B cell (primary cell): ENCODE data around the gene ZBTB16. TPM values are rescaled to one million over a fixed set of nuclear protein-coding genes. Genes with fewer than 3 reads are reported as not detected.

Experiments used
- ATAC-seq: fragments of 200-7000 bp; cut with Tn5 transposase; one replicate; pipeline ENCODE4 v1.10.0; 2021; ENCODE audit warnings: low read depth, mild to moderate bottlenecking, moderate number of reproducible peaks, moderate library complexity
- CTCF ChIA-PET: fragments of 350-600 bp; sonication (Branson Sonifier 250); formaldehyde crosslinking; loops from one replicate; lab custom pipeline; 2021; ENCODE audit warnings: antibody characterized with exemption, inconsistent platforms; lab: Charles Lee
- POLR2A ChIA-PET: fragments of 350-600 bp; sonication (Branson Sonifier 250); formaldehyde crosslinking; loops from one replicate; lab custom pipeline; 2021; ENCODE audit warnings: antibody characterized with exemption; lab: Charles Lee
- DNase-seq: peaks from one replicate; pipeline ENCODE4 v3.0.0; 2013
- H2AFZ ChIP-seq: 2 replicates; pipeline ENCODE4 v1.6.1; 2012; ENCODE audit warnings: mild to moderate bottlenecking, low read depth, low read length; ENCODE audit not compliant: insufficient read depth, poor library complexity, severe bottlenecking
- H3K27ac ChIP-seq, 2 donors: 1 replicate in 1 of 2; 2 replicates in 1 of 2; pipeline ENCODE4 v1.5.1; 2012 to 2013; ENCODE audit warnings: low read length in 2 of 2, mild to moderate bottlenecking in 2 of 2, moderate library complexity in 1 of 2
- H3K27me3 ChIP-seq, 4 experiments: fragments of 200-600 bp in 1 of 4; sonication (generic) in 1 of 4; replicated peaks in 1 of 4; 1 replicate in 2 of 4; 2 replicates in 2 of 4; pipeline versions ENCODE4 v1.6.1 to v1.7.0; 2013 to 2016; ENCODE audit warnings: low read length in 3 of 4, mild to moderate bottlenecking in 2 of 4, mixed read lengths in 1 of 4, moderate library complexity in 1 of 4; ENCODE audit not compliant: insufficient read depth in 4 of 4, control insufficient read depth in 3 of 4; ENCODE audit errors: control extremely low read depth in 1 of 4
- H3K36me3 ChIP-seq, 2 experiments: replicated peaks in 1 of 2; 1 replicate in 1 of 2; 2 replicates in 1 of 2; pipeline versions ENCODE4 v1.6.1 to v1.7.1; 2013; ENCODE audit warnings: low read length in 1 of 2; ENCODE audit not compliant: insufficient read depth in 2 of 2, control insufficient read depth in 1 of 2; ENCODE audit errors: control extremely low read depth in 1 of 2, extremely low read depth in 1 of 2
- H3K4me1 ChIP-seq, 2 donors: fragments of 200-600 bp in 1 of 2; sonication (generic) in 1 of 2; 1 replicate in 1 of 2; 2 replicates in 1 of 2; pipeline versions ENCODE4 v1.5.1 to v1.6.1; 2013 to 2017; ENCODE audit warnings: low read length in 2 of 2; ENCODE audit not compliant: control insufficient read depth in 2 of 2, insufficient read depth in 2 of 2
- H3K4me2 ChIP-seq: replicated peaks from 2 replicates; pipeline ENCODE3; 2012; ENCODE audit warnings: mild to moderate bottlenecking, low read depth, low read length; ENCODE audit not compliant: poor library complexity, severe bottlenecking
- H3K4me3 ChIP-seq, 5 experiments: fragments of 200-600 bp in 1 of 5; sonication (generic) in 1 of 5; 1 replicate in 3 of 5; 2 replicates in 2 of 5; pipeline versions ENCODE4 v1.5.1 to v1.7.0; 2011 to 2016; ENCODE audit warnings: low read length in 4 of 5, mild to moderate bottlenecking in 4 of 5, low read depth in 2 of 5, control low read depth in 1 of 5, moderate library complexity in 1 of 5; ENCODE audit not compliant: insufficient read depth in 1 of 5; ENCODE audit errors: control extremely low read depth in 1 of 5, extremely low read depth in 1 of 5
- H3K79me2 ChIP-seq: fragments of 200-600 bp; sonication (generic); one replicate; pipeline ENCODE4 v1.6.0; 2016; ENCODE audit warnings: low read length; ENCODE audit not compliant: control insufficient read depth, insufficient read depth
- H3K9ac ChIP-seq: fragments of 200-600 bp; sonication (generic); 2 replicates; pipeline ENCODE4 v1.6.1; 2017; ENCODE audit warnings: mild to moderate bottlenecking, low read length, moderate library complexity
- H3K9me3 ChIP-seq, 3 donors: one replicate each; pipeline versions ENCODE4 v1.6.1 to v1.7.1; 2013; ENCODE audit warnings: low read length in 2 of 3; ENCODE audit not compliant: control insufficient read depth in 2 of 3, insufficient read depth in 1 of 3; ENCODE audit errors: control extremely low read depth in 1 of 3
- H4K20me1 ChIP-seq: 2 replicates; pipeline ENCODE4 v1.6.0; 2012; ENCODE audit warnings: mild to moderate bottlenecking, low read length; ENCODE audit not compliant: insufficient read depth, control insufficient read depth, poor library complexity, severe bottlenecking
- H3K27ac Mint-ChIP-seq: one replicate; pipeline ENCODE4 v1.8.0; 2021; ENCODE audit warnings: mixed read lengths
- H3K27me3 Mint-ChIP-seq: one replicate; pipeline ENCODE4 v1.8.0; 2021; ENCODE audit warnings: mixed read lengths
- H3K4me1 Mint-ChIP-seq: one replicate; pipeline ENCODE4 v1.8.0; 2021; ENCODE audit warnings: mixed read lengths
- H3K4me3 Mint-ChIP-seq: one replicate; pipeline ENCODE4 v1.8.0; 2021; ENCODE audit warnings: mixed read lengths
- H3K9me3 Mint-ChIP-seq: one replicate; pipeline ENCODE4 v1.8.0; 2022; ENCODE audit warnings: mixed read lengths; ENCODE audit not compliant: insufficient read depth
- CTCF ChIP-seq: fragments of 200-600 bp; IDR thresholded peaks from one replicate; pipeline ENCODE4 v1.8.0; 2022; ENCODE audit warnings: antibody characterized with exemption, mild to moderate bottlenecking
- EZH2 ChIP-seq: IDR thresholded peaks from 2 replicates; pipeline ENCODE4 v1.6.1; 2012; ENCODE audit warnings: borderline replicate concordance, low read depth, mild to moderate bottlenecking, moderate library complexity, low read length; ENCODE audit not compliant: insufficient read depth, poor library complexity, severe bottlenecking
- WGBS: methylation state at CpG from one replicate; pipeline ENCODE4 v1.1.5; 2013; ENCODE audit warnings: missing lambda C conversion rate; ENCODE audit not compliant: insufficient coverage; 5-methylcytosine and 5-hydroxymethylcytosine counted together
- intact Hi-C: fragments of 100-400 bp; cut with micrococcal nuclease; formaldehyde crosslinking; loops from one replicate; pipeline ENCODE4 v1.10.0; 2022
- polyA plus RNA-seq: library from polyadenylated mRNA; depleted of rRNA; stranded (reverse); fragments of >200 nt; gene quantifications from 2 replicates; pipeline ENCODE4 v1.2.3, GENCODE V29; 2012
- total RNA-seq, 2 donors: library from RNA; stranded (reverse); fragments of 120-200 nt in 1 of 2; gene quantifications; 1 replicate in 1 of 2; 2 replicates in 1 of 2; pipeline versions ENCODE4 v1.2.3 to v1.2.4, GENCODE V29; 2013 to 2022

Gene ZBTB16
- total and polyA plus RNA-seq, 2 donors (not counting 1 experiment from before 2014, with no cell fraction given), result 16.0 to 20.6 TPM

DNA sequence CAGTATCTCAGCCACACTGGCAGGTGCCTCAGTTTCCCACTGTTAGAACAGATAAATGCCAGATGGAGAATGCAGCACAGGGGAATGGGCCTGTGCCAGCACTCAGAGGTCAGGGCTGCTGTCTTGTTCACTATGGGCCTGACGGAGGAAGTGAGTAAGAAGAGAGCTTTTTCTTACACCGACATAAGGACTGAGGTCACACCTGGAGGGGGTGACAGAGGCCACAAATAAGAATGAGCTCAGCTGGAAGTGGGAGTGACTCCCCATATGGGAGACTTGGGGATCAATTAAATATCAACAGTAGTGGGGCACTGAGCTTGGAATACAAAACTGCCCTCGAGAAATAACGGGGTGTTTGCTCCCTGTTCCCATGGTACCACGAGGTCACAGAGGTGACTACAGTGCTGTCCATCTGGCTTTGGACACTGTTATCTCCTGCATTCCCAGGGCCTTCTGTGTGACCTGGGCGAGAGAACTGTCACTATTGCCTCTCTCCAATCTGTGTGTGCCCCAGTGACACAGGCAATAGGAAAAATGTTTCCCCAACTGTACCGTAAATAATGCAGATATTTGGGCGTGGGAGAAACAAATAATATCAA lies 142.6 kb downstream of the ZBTB16 start:
- no peak for TF ChIP-seq EZH2
- TF ChIP-seq CTCF, result no peak
- WGBS, result 81% methylated on average over 5 of the region's 8 CpGs
- Mint-ChIP-seq H3K4me1 (peaks cover 12% of the 10 kb centered on the region), H3K27ac (no peak overlapping the region), H3K27me3 (peaks cover 3% of the 10 kb centered on the region), H3K4me3 (no peak overlapping the region), H3K9me3 (no peaks in the 10 kb centered on the region)
- no peak for ATAC-seq
- POLR2A ChIA-PET, result no interaction called here
- no peak overlapping the region for H2AFZ ChIP-seq
- H3K4me1 ChIP-seq, result peaks cover 3 to 9% of the 10 kb centered on the region in 2 donors
- no peaks in the 10 kb centered on the region for H3K9me3 ChIP-seq
- H4K20me1 ChIP-seq, result no peaks in the 10 kb centered on the region
- H3K79me2 ChIP-seq, result no peaks in the 10 kb centered on the region
- H3K4me2 ChIP-seq, result no peak overlapping the region
- H3K36me3 ChIP-seq, result no peaks in the 10 kb centered on the region
- no peak overlapping the region for H3K9ac ChIP-seq
- H3K27me3 ChIP-seq, result no peaks in the 10 kb centered on the region
- H3K4me3 ChIP-seq, result no peak overlapping the region
- CTCF ChIA-PET, result interaction anchor here (1.8 kb wide), 1 partner anchor 60 kb away, joined by 4 read pairs; no protein-coding TSS in a partner anchor
- DNase-seq, result no peak
- intact Hi-C loops, result no loop called here
- no peak overlapping the region for H3K27ac ChIP-seq

GRCh38 chr11:114207096-114207495 lies 147.6 kb downstream of the ZBTB16 start:
- H2AFZ ChIP-seq, result no peak overlapping the region
- Mint-ChIP-seq H3K27me3 (peaks cover 3% of the 10 kb centered on the region), H3K4me1 (peaks cover 15% of the 10 kb centered on the region), H3K4me3 (no peak overlapping the region), H3K27ac (no peak overlapping the region), H3K9me3 (no peaks in the 10 kb centered on the region)
- WGBS, result 67% methylated on average over 2 of the region's 4 CpGs
- H3K4me2 ChIP-seq, result no peak overlapping the region
- ChIA-PET POLR2A (no interaction called here), CTCF (interaction anchor here (2.5 kb wide), 1 partner anchor 54 kb away, joined by 10 read pairs; no protein-coding TSS in a partner anchor)
- TF ChIP-seq EZH2, result no peak
- no peak for TF ChIP-seq CTCF
- intact Hi-C loops, result no loop called here
- H3K9me3 ChIP-seq, result no peaks in the 10 kb centered on the region
- no peaks in the 10 kb centered on the region for H3K79me2 ChIP-seq
- DNase-seq (no peak), ATAC-seq (no peak)
- no peaks in the 10 kb centered on the region for H3K36me3 ChIP-seq
- H3K4me1 ChIP-seq, result peaks cover 12 to 14% of the 10 kb centered on the region in 2 donors
- H3K4me3 ChIP-seq, result no peak overlapping the region
- no peaks in the 10 kb centered on the region for H3K27me3 ChIP-seq
- H3K27ac ChIP-seq, result no peak overlapping the region
- no peaks in the 10 kb centered on the region for H4K20me1 ChIP-seq
- no peak overlapping the region for H3K9ac ChIP-seq
